Stimulated activated CD4-positive, alpha-beta T cell treated with anti-CD3 and anti-CD28 coated beads, TNF-alpha, amount 100 ng/mL, for 24 hours (primary cell): ENCODE data around the gene SLC22A25.
A peak's percentile ranks its signal among the peaks of the same experiment; 100 is the strongest.
"Not testable (repeated sequence)": the region's sequence is repeated elsewhere in the genome, so short reads cannot be mapped to it uniquely, and the experiment has no call there.

Experiments
- DNase-seq, 3 experiments: peaks; one replicate each; pipeline ENCODE4 v3.0.0-alpha.2; 2020; ENCODE audit warnings: low read depth in 3 of 3

The SLC22A25 gene

GRCh38 chr11:63235471-63236461, 7.6 kb downstream of the SLC22A25 start:
- not testable (repeated sequence) for DNase-seq

- no peak for DNase-seq
Observed at GRCh38 chr11:63229815-63230214, 13.6 kb downstream of the SLC22A25 start.

GRCh38 chr11:63227521-63228107, 15.8 kb downstream of the SLC22A25 start:
- no peak for DNase-seq

GRCh38 chr11:63226488-63227114, 16.8 kb downstream of the SLC22A25 start:
- no peak for DNase-seq

GRCh38 chr11:63214093-63214492, 29.3 kb downstream of the SLC22A25 start:
- DNase-seq: no peak

GRCh38 chr11:63212742-63213141, 30.7 kb downstream of the SLC22A25 start:
- DNase-seq: peak in 1 of 3 experiments; percentile 5

- DNase-seq: no peak
Observed at GRCh38 chr11:63210111-63210510, 33.3 kb downstream of the SLC22A25 start.
